Lower leg skin (tissue), 3 donors: Measurements from ENCODE around the gene MRPL38.

Experiments used
- POLR2A ChIP-seq, 2 donors: fragments of 450-650 bp; IDR thresholded peaks; one replicate each; pipeline ENCODE4 v1.6.1; 2016 to 2017; ENCODE audit warnings: antibody characterized with exemption in 2 of 2, mild to moderate bottlenecking in 1 of 2, moderate library complexity in 1 of 2
- TF ChIP-seq, protein P1 (sequence below), 3 donors: fragments of 450-650 bp; IDR thresholded peaks; one replicate each; pipeline ENCODE4 v1.5.1; 2016; ENCODE audit warnings: antibody characterized with exemption in 3 of 3, mild to moderate bottlenecking in 3 of 3, moderate library complexity in 2 of 3

DNA sequence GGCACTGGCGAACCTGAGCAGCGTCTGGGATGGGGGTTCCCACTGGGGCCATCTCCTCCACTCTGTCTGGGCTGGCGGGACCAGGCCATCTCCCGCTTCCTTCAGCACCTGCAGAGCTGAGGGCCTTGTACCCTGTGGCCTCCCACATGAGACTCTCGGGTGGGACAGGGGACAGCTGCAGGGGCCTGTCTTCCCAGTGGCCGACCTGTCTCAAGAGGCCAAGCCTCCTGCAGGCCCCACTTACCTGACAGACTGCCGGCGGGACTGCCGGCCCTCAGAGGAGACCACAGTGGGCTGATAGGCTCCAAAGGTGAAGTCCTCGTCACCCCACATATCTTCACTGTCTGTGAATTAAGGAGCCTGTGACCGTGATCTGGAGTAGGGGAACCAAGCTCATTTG is 20.4 kb upstream of the MRPL38 start:
- TF ChIP-seq, protein P1, sequence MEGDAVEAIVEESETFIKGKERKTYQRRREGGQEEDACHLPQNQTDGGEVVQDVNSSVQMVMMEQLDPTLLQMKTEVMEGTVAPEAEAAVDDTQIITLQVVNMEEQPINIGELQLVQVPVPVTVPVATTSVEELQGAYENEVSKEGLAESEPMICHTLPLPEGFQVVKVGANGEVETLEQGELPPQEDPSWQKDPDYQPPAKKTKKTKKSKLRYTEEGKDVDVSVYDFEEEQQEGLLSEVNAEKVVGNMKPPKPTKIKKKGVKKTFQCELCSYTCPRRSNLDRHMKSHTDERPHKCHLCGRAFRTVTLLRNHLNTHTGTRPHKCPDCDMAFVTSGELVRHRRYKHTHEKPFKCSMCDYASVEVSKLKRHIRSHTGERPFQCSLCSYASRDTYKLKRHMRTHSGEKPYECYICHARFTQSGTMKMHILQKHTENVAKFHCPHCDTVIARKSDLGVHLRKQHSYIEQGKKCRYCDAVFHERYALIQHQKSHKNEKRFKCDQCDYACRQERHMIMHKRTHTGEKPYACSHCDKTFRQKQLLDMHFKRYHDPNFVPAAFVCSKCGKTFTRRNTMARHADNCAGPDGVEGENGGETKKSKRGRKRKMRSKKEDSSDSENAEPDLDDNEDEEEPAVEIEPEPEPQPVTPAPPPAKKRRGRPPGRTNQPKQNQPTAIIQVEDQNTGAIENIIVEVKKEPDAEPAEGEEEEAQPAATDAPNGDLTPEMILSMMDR (IDR thresholded peaks at IDR 0.05) = no peak
- TF ChIP-seq POLR2A (IDR thresholded peaks at IDR 0.05) = no peak
